ENCODE results near the gene ISG20L2. TPM values are rescaled to one million over a fixed set of nuclear protein-coding genes. Genes with fewer than 3 reads are reported as not detected.

The ISG20L2 gene
- total RNA-seq, 1 experiment from 2014 or later: 41.7 TPM

GRCh38 chr1:156703336-156703735 lies 25.2 kb downstream of the ISG20L2 start:
- peak overlapping the region; percentile 80; the same call in 1 of the 2 replicates for H3K9ac ChIP-seq (ENCODE audit: low read length)
- intact Hi-C loops (cut with micrococcal nuclease): no loop called here
- POLR2A ChIA-PET: interaction anchor here (1.0 to 6.4 kb wide), 3 partner anchors 9 to 23 kb away, joined by 3 to 87 read pairs (median 36); no protein-coding TSS in a partner anchor
- peak overlapping the region; percentile 85 for H3K4me2 ChIP-seq (ENCODE audit: low read length)
- peaks cover 27% of the 10 kb centered on the region for H3K79me2 ChIP-seq (ENCODE audit: insufficient read depth, low read length)
- TF ChIP-seq REST (IDR thresholded peaks at IDR 0.05; ENCODE audit: low read depth) (no peak), CBX3 (IDR thresholded peaks at IDR 0.05; ENCODE audit: low read depth) (no peak), ZFX (IDR thresholded peaks at IDR 0.05) (no peak), SP1 (IDR thresholded peaks at IDR 0.05; ENCODE audit: low read depth) (no peak), YY1 (IDR thresholded peaks at IDR 0.05; ENCODE audit: extremely low read depth, insufficient replicate concordance, low read depth, low read length) (no peak), CEBPB (IDR thresholded peaks at IDR 0.05; ENCODE audit: low read depth) (no peak), POLR2A (IDR thresholded peaks at IDR 0.05; ENCODE audit: borderline replicate concordance, extremely low read depth, insufficient read depth, insufficient read length) (no peak), JUND (IDR thresholded peaks at IDR 0.05) (no peak)
- H3K9me2 ChIP-seq (ENCODE audit: insufficient read depth): no peaks in the 10 kb centered on the region
- CTCF ChIA-PET: interaction anchor here (1.5 to 14.7 kb wide), 2 partner anchors 12 to 23 kb away, joined by 7 to 310 read pairs; no protein-coding TSS in a partner anchor
- DNase-seq (ENCODE audit: low read depth, low spot score): no peak
- peak overlapping the region; percentile 89 for H3K27ac ChIP-seq (ENCODE audit: low read depth, low read length)
- no peaks in the 10 kb centered on the region for H4K20me1 ChIP-seq (ENCODE audit: insufficient read depth)
- no peak overlapping the region for H2AFZ ChIP-seq (ENCODE audit: low read depth, low read length, poor library complexity, severe bottlenecking)
- peaks cover 22 to 26% of the 10 kb centered on the region in 2 experiments; a peak in 3 of 4 replicates for H3K36me3 ChIP-seq (ENCODE audit: control insufficient read depth in 1 of 2, insufficient read depth in 2 of 2, low read length in 2 of 2)
- peak overlapping the region in 1 of 2 experiments; percentile 63; a peak in 1 of 4 replicates for H3K4me3 ChIP-seq (replicated peaks in 1 of 2; ENCODE audit: low read depth in 1 of 2, low read length in 2 of 2)
- H3K27me3 ChIP-seq (ENCODE audit: insufficient read depth, low read length): no peaks in the 10 kb centered on the region
- no peak for ATAC-seq
- no peaks in the 10 kb centered on the region for H3K9me3 ChIP-seq (ENCODE audit: control insufficient read depth in 1 of 2, insufficient read depth in 1 of 2, low read depth in 1 of 2, low read length in 2 of 2)
- BruUV-seq (replicated peaks): no TSS peak
- RAD21 ChIA-PET (ENCODE audit: low non-redundant PET in 1 of 2, low total read pairs in 2 of 2, uncharacterized antibody in 2 of 2, unreplicated experiment in 2 of 2): interaction anchor here in 1 of 2 experiments (1.3 kb wide), 1 partner anchor 14 kb away, joined by 3 read pairs; no protein-coding TSS in a partner anchor
- peaks cover 44 to 59% of the 10 kb centered on the region in 2 experiments for H3K4me1 ChIP-seq (ENCODE audit: control insufficient read depth in 1 of 2, insufficient read depth in 2 of 2, low read length in 2 of 2)

Data from HCT116 (cell line).